Activated effector memory CD4-positive, alpha-beta T cell treated with anti-CD3 and anti-CD28 coated beads, Interleukin-2, amount 50 U/mL, for 16 hours (primary cell): ENCODE results near the gene ALDH3B2.
A peak's percentile ranks its signal among the peaks of the same experiment; 100 is the strongest.
"Not testable (repeated sequence)": the region's sequence is repeated elsewhere in the genome, so short reads cannot be mapped to it uniquely, and the experiment has no call there.

ENCODE experiments used
- DNase-seq: peaks from one replicate; pipeline ENCODE4 v3.0.0-alpha.2; 2020

ALDH3B2 gene

DNA sequence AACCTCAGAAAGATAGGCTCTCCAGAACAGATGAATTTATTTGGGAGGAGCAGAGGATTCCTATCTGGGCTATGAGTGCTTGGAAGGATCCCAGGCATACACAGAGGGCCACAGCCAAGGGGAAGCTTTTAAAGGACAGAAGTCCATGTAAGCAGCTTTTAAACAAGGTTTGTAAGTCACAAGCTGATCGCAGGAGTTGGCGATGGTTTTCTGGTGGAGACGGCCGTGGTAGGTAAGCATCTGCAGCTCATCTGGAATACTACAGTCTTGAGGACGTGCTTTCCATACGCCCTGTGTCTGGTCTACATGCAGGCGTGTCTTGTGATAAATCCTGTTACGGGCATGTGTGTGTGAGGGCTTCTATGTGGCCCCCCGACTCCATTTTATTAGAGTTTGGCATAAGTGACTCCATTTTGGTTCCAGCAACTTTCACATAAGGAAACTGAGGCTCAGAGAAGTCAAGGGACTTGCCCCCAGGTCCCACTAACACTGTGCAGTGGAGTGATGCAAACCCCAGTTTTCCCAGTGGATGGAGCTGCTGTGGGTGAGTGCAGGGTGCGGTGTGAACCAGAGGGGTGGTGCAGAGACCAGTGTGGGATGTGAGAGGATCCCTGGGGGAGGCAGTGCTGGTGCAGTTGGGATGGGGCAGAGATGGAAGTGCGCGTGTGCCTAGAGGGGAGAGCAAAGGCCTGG is 12.1 kb downstream of the ALDH3B2 start:
- no peak for DNase-seq

GRCh38 chr11:67660752-67661151 is 13.7 kb downstream of the ALDH3B2 start:
- DNase-seq, result not testable (repeated sequence)

DNA sequence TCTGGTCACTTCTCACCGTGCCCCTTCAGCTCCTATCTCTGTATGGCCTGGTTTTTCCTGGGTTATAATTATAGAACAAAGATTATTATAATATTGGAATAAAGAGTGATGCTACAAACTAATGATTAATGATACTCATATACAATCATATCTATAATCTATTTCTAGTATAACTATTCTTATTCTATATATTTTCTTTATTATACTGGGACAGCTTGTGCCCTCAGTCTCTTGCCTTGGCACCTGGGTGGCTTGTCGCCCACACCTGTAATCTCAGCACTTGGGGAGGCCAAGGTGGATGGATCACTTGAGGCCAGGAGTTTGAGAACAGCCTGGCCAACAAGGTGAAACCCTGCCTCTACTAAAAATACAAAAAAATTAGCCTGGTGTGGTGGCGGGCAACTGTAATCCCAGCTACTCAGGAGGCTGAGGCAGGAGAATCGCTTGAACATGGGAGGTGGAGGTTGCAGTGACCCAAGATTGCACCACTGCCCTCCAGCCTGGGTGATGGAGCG is 14.7 kb downstream of the ALDH3B2 start:
- DNase-seq, result not testable (repeated sequence)

DNA sequence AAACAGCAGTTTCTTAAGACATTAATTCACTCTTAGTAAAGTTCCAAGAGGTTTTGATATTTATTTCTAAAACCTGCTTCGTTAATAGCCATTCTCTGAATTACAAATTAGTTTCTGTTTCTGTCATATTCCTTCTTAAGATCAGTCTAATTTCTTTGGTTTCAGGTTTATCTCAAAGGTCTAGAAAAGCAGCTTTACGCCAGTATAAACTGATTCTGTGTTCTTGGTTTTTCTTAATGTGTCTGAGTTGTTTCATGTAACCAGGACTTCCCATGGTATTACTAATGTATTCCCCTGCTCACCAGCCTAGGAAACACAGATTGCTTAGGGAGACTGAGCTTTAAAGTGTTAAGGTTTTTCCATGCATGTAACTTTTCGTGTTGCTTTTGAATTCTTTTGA is 17.1 kb downstream of the ALDH3B2 start:
- no peak for DNase-seq

DNA sequence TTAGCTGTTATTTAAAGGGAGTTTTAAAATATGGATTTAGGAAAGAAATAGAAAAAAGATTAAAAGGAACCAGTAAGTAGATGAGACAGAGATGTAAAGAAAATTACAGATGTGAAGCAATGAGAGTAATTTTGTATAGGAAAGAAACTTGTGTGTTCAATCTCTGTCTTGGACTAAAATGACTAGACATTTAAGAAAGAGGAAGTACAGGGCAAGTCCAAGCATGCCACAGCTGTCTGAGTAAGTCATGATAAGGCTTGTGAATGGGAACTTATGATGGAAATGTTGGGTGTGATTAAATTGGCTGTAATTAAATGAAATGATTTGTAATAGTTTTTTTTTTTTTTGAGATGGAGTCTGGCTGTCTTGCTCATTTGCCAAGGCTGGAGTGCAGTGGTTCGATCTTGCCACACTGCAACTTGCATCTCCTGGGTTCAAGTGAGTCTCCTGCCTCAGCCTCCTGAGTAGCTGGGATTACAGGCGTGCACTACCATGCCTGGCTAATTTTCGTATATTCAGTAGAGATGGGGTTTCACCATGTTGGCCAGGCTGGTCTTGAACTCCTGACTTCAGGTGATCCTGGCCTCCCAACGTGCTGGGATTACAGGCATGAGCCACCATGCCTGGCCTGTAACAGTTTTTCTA is 18.0 kb downstream of the ALDH3B2 start:
- no peak for DNase-seq

DNA sequence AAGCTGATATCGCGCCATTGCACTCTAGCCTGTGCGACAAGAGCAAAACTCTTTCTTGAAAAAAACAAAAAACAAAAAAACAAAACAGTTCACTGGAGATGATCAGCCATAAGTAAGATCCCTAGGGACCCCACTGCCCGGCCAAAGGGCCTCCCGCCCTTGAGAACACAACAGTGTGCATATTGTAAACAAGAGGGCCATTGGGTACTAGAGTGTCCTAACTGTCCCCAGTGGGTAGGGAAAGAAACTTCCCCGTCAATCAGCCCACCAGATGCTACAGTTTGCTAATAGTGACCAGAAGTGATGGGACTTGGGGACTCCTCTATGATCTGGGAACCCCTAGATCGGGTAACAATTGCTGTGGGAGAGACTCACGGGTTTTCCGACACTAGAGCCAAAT is 20.2 kb downstream of the ALDH3B2 start:
- DNase-seq, result no peak

DNA sequence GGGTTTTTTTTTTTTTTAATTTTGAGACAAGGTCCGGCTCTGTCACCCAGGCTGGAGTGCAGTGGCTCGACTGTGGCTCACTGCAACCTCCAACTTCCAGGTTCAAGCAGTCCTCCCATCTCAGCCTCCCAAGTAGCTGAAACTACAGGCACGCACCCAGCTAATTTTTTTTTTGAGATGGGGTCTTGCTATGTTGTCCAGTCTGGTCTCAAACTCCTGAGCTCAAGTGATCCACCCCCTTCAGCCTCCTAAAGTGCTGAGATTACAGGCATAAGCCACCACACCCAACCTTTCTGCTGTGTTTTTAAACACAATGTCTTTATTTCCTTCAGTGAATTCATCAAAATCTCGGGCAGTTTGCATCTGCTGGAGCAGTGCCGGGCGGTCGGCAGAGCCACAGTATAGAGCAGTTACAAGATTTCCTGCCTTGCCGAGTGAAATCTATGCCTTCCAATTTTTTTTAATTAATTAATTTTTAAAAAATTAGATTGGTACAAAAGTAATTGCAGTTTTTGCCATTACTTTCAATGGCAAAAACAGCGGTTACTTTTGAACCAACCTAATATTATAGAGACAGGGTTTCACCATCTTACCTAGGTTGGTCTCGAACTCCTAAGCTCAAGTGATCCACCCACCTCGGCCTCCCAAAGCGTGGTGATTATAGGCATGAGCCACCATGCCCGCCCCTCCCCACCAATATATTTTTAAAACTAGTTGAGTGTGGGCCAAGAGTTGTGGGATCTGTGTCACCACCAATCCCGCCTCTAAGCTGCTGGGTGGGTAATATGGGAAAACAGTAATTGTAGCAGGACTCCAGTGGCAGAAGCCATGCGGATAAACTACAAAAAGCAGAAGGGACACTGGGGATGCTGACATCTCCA is 21.2 kb downstream of the ALDH3B2 start:
- DNase-seq, result peak; percentile 50

DNA sequence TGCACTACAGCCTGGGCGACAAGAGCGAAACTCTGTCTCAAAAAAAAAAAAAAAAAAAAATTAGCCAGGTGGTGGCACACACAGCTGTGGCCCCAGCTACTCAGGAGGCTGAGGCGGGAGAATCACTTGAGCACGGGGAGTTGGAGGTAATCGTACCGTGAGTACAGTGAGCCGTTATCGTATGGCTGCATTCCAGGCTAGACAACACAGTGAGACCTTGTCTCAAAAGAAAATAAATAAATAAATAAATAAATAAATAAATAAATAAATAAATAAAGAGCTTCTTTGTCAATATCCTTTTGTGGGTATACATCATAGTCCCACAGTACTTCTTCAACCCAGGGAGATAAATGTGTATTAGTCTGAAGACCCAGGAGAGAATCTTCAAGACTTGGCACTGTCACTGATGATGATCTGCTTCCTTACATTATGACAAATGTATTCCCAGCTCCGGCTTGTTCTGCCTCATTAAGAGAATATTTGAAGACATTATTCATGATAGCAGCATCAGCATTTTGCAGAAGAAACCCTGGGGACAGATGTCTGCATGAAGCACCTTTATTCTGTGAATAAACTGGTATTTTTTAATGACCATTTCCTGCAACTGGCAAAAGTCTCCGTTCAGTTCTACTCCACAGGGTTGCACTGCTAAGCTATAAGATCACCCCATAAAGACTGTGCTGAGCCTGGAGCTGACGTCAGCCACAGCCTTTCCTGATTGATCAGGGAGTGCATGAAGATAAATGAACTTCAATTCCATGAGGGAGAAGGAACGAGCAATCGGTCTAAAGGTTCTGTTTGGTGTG is 22.2 kb downstream of the ALDH3B2 start:
- DNase-seq, result peak; percentile 13

GRCh38 chr11:67649634-67650510 is 24.6 kb downstream of the ALDH3B2 start:
- DNase-seq, result no peak

- DNase-seq, result no peak
Measured at GRCh38 chr11:67648796-67649613, 25.4 kb downstream of the ALDH3B2 start.

GRCh38 chr11:67648140-67648795 is 26.2 kb downstream of the ALDH3B2 start:
- peak; percentile 81 for DNase-seq

DNA sequence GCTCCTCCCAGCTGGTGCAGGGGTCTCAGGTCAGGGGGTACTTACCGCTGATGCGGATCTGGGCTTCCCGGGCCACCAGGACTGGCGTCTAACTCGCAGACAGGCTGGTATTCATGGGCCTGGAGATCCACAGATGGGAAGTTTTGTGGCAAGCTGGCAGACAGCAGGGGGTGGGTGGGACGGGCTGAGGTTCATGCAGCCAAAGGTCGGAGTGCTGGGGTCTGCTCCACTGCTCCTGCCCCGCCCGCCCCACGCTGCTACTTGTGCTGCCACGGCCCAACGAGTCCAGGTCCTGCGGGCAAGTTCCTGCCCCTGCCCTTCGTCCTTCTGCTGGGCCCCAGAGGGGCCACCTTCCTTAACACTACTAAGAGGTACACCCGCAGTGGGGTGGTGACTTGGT is 27.0 kb downstream of the ALDH3B2 start:
- no peak for DNase-seq

DNA sequence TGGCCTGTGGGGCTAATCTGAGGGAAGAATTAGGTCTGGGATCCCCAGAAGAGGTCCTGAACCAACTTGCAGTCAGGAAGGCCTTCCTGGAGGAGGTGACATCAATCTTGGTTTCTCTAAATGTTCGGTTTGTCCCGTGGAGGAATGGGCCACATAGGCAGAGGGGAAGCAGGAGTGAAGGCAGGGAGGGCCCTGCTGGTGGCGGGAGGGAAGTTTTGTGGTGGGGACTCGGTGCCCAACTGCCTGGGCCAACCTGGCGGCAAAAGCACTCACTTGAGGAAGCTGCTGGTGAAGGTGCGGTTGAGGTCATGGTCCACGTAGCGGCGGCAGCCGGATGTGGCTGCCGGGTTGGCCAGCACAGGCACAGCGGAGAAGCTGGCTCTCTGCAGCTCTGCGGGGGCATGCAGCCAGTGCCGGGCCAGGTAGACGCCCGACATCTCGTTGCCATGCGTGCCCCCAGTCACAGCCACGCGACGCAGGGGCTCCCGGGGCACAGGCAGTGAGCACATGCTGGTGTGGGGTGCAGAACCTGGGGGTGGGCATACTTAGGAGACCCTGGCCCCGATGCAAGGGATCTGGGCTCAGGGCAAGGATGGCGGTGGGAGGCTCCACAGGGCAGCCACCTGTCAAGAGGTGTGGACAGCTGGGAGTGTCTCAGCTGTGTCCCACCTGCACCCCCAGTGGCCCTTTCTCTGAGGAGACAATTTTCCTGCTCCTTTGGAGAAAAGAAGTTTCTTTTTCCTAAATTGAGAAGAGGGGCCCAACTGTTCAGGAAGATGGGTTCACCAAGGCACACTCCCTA is 27.7 kb downstream of the ALDH3B2 start:
- peak; percentile 72 for DNase-seq

- no peak for DNase-seq
Measured at GRCh38 chr11:67645521-67646461, 28.6 kb downstream of the ALDH3B2 start.

DNA sequence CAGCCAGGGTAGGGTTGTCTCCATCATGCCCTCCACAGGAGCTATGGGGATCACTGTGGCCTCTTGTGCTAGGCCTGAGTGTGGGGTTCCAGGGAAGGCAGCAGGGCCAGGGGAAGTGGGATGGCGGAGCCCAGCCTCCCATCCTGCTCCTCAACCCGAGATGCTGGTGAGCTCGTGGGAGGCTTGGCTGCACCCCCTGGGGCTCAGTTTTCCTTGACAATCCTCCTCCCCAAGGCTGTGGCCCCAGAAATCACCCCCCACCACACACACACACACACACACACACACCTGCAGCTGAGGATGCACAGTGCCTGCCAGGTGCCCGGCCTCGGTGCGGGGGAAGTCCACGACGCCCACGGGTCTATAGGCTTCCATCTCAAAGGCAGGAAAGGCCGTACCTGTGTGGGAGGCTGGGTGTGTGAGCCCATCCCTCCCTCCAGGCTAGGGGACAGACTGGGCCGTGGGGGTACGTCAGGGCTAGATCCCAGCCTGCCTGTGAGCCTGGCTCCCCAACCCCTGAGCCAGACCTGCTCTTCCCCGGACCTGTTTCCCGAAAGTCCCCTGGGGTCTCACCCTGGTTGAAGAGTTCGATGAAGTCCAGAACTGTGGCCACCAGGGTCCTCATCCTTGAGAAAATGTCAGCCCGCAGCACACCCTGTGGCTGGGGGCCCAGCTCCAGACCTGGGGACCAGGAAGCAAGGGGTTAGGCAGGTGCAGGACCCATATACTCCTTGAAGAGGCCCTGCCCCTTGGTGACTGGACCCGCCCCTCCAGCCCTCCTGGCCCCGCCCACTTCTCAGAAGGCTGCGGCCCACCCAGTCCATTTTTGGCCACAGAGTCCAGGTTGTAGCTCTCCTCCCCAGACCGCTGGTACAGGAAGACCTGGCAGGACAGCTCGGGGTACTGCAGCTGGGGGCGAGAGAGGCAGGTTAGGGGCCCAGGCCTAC is 29.7 kb downstream of the ALDH3B2 start:
- no peak for DNase-seq

DNA sequence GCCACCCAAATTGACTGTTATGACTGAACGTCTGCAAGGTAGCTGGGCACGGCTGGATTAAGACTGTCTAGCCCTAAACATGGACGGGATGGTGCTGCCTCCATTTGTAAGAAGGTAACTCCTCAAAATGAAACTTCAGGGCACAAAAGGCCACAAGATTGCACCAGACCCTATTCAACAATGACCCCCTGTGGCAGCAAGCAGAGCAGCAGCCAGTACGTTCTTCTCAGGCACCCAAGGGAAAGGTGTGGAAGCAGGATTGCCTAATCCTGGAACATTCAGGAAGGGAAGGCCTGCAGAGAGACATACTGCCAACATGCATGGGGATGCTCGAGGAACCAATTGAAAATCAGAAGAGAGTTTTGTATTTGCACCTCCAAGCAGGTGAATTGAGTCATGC is 30.4 kb downstream of the ALDH3B2 start:
- DNase-seq, result peak; percentile 27
